Measurements from ENCODE around the gene AFF1.
"Not testable (repeated sequence)": the region's sequence is repeated elsewhere in the genome, so short reads cannot be mapped to it uniquely, and the experiment has no call there.

Gene AFF1

GRCh38 chr4:86989658-86990057 lies 54.8 kb downstream of the AFF1 start:
- not testable (repeated sequence) for DNase-seq

GRCh38 chr4:86990510-86990909 lies 55.7 kb downstream of the AFF1 start:
- no peak for DNase-seq

- DNase-seq = no peak
These were observed 57.2 kb downstream of the AFF1 start for GRCh38 chr4:86991994-86992393.

GRCh38 chr4:86993909-86994681 lies 59.3 kb downstream of the AFF1 start:
- no peak for DNase-seq

- no peak for DNase-seq
These were observed 59.9 kb downstream of the AFF1 start for GRCh38 chr4:86994686-86995085.

- not testable (repeated sequence) for DNase-seq
These were observed 61.7 kb downstream of the AFF1 start for GRCh38 chr4:86996510-86996909.

GRCh38 chr4:86999136-86999643 lies 64.4 kb downstream of the AFF1 start:
- DNase-seq = no peak

- no peak for DNase-seq
These were observed 67.9 kb downstream of the AFF1 start for GRCh38 chr4:87002682-87003043.

GRCh38 chr4:87003266-87003665 lies 68.5 kb downstream of the AFF1 start:
- DNase-seq = no peak

GRCh38 chr4:87005369-87005689 lies 70.5 kb downstream of the AFF1 start:
- DNase-seq = no peak

- no peak for DNase-seq
These were observed 71.0 kb downstream of the AFF1 start for GRCh38 chr4:87005690-87006425.

GRCh38 chr4:87006426-87006675 lies 71.5 kb downstream of the AFF1 start:
- DNase-seq = no peak

- peak; percentile 92 for DNase-seq
These were observed 72.1 kb downstream of the AFF1 start for GRCh38 chr4:87006676-87007527.

GRCh38 chr4:87007528-87008446 lies 73.0 kb downstream of the AFF1 start:
- no peak for DNase-seq

- DNase-seq = no peak
These were observed 74.4 kb downstream of the AFF1 start for GRCh38 chr4:87009095-87009648.

- DNase-seq = no peak
These were observed 75.4 kb downstream of the AFF1 start for GRCh38 chr4:87010192-87010591.

- DNase-seq = no peak
These were observed 76.7 kb downstream of the AFF1 start for GRCh38 chr4:87011340-87012034.

GRCh38 chr4:87012265-87012953 lies 77.6 kb downstream of the AFF1 start:
- DNase-seq = no peak

- DNase-seq = not testable (repeated sequence)
These were observed 78.1 kb downstream of the AFF1 start for GRCh38 chr4:87012954-87013308.

GRCh38 chr4:87014284-87014782 lies 79.5 kb downstream of the AFF1 start:
- DNase-seq = no peak

GRCh38 chr4:87015416-87015815 lies 80.6 kb downstream of the AFF1 start:
- DNase-seq = no peak
